ENCODE results near the gene SCNN1G. TPM values are rescaled to one million over a fixed set of nuclear protein-coding genes. Genes with fewer than 3 reads are reported as not detected.

Gene SCNN1G
- total and polyA plus RNA-seq, 2 of the 13 experiments (the other 11 are each of a cell fraction or from before 2014, with no cell fraction given), result not detected

DNA sequence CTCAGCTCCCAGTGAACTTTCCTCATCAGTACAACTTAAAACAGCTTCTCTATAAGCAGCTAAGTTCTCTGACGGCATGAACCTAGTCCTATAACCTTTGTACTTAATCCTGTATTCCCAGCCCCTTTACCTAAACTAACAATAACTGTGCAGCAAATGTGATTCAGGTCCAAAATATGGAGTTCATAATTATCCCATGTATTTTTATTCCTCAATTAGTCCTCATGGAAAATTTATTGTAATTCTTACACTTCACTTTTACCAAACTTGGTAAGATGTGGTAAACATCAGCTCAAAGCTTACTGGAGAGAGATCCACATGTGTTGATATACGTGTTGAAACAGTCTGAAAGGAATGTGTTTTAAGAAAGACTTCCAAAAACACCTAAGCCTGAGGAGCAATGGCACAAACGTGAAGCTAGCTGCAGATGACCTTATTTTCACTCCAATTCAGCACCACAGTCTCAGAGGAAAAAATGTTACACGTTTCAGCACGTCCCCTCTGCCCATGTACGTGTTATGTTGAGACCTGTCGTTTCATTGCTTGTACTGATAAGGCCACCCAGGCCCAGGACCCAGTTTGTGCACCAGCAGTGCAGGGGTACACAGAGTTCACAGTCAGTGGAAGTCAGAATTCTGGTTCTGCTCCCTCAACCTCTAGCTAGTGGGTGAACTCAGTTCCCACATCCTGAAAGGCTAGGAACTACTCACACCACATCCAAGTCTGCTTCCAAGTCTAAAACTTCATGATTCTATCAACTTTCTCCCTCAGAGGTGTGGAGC lies 40.4 kb upstream of the SCNN1G start (continued):
- TF ChIP-seq PAXIP1 (CRISPR knock-in tag; conservative IDR thresholded peaks at IDR 0.05) (peak; percentile 83), ZBTB7A (CRISPR knock-in tag; IDR thresholded peaks at IDR 0.05) (no peak), GPN1 (CRISPR knock-in tag; IDR thresholded peaks at IDR 0.05; ENCODE audit: borderline replicate concordance) (no peak), NAIF1 (CRISPR knock-in tag; IDR thresholded peaks at IDR 0.05; ENCODE audit: borderline replicate concordance) (peak; percentile 30; the same call in 1 of the 2 replicates), NFATC3 (CRISPR knock-in tag; IDR thresholded peaks at IDR 0.05) (peak; percentile 69; the same call in 1 of the 2 replicates), ZNF678 (CRISPR knock-in tag; IDR thresholded peaks at IDR 0.05) (no peak), ZNF670 (CRISPR knock-in tag; IDR thresholded peaks at IDR 0.05; ENCODE audit: borderline replicate concordance) (no peak), ZNF292 (CRISPR knock-in tag; IDR thresholded peaks at IDR 0.05; ENCODE audit: borderline replicate concordance, low read depth) (no peak), MATR3 (CRISPR knock-in tag; IDR thresholded peaks at IDR 0.05) (no peak), IKZF4 (CRISPR knock-in tag; IDR thresholded peaks at IDR 0.05; ENCODE audit: borderline replicate concordance, low read depth, not compliant biosample characterization) (peak; percentile 51), ZNF782 (CRISPR knock-in tag; IDR thresholded peaks at IDR 0.05; ENCODE audit: borderline replicate concordance) (no peak; the same call in 1 of the 2 replicates), CEBPG (CRISPR knock-in tag; IDR thresholded peaks at IDR 0.05) (no peak), ZNF205 (CRISPR knock-in tag; IDR thresholded peaks at IDR 0.05) (no peak), CERS6 (CRISPR knock-in tag; IDR thresholded peaks at IDR 0.05) (no peak; the same call in 1 of the 2 replicates), ZNF775 (CRISPR knock-in tag; IDR thresholded peaks at IDR 0.05; ENCODE audit: borderline replicate concordance) (peak; percentile 95), TCF12 (IDR thresholded peaks at IDR 0.05) (no peak), TCF12 (CRISPR knock-in tag; IDR thresholded peaks at IDR 0.05) (no peak), POGZ (CRISPR knock-in tag; IDR thresholded peaks at IDR 0.05) (no peak; the same call in 1 of the 2 replicates), ZNF329 (CRISPR knock-in tag; IDR thresholded peaks at IDR 0.05; ENCODE audit: low read depth) (no peak), ZSCAN29 (CRISPR knock-in tag; conservative IDR thresholded peaks at IDR 0.05) (peak; percentile 77), ZNF230 (CRISPR knock-in tag; IDR thresholded peaks at IDR 0.05) (no peak; the same call in 1 of the 2 replicates)
- TF ChIP-seq, protein P1, sequence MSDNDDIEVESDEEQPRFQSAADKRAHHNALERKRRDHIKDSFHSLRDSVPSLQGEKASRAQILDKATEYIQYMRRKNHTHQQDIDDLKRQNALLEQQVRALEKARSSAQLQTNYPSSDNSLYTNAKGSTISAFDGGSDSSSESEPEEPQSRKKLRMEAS (IDR thresholded peaks at IDR 0.05), result no peak; the same call in 1 of the 2 replicates
- TF ChIP-seq, protein P2, sequence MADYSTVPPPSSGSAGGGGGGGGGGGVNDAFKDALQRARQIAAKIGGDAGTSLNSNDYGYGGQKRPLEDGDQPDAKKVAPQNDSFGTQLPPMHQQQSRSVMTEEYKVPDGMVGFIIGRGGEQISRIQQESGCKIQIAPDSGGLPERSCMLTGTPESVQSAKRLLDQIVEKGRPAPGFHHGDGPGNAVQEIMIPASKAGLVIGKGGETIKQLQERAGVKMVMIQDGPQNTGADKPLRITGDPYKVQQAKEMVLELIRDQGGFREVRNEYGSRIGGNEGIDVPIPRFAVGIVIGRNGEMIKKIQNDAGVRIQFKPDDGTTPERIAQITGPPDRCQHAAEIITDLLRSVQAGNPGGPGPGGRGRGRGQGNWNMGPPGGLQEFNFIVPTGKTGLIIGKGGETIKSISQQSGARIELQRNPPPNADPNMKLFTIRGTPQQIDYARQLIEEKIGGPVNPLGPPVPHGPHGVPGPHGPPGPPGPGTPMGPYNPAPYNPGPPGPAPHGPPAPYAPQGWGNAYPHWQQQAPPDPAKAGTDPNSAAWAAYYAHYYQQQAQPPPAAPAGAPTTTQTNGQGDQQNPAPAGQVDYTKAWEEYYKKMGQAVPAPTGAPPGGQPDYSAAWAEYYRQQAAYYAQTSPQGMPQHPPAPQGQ (CRISPR knock-in tag; IDR thresholded peaks at IDR 0.05; ENCODE audit: borderline replicate concordance), result no peak

All from HepG2 (cell line).